Fibroblast of lung (primary cell): Measurements from ENCODE around the gene TMEM117. TPM values are rescaled to one million over a fixed set of nuclear protein-coding genes. Genes with fewer than 3 reads are reported as not detected.
A peak's percentile ranks its signal among the peaks of the same experiment; 100 is the strongest.

Experiments used
- DNase-seq, 2 donors: peaks; one replicate each; pipeline versions ENCODE4 v3.0.0 to v3.0.0-alpha.2; 2010; ENCODE audit warnings: low read depth in 2 of 2
- H2AFZ ChIP-seq: 2 replicates; pipeline ENCODE4 v1.5.1; 2012; ENCODE audit warnings: low read length, control low read depth, inconsistent platforms
- H3K27ac ChIP-seq: 2 replicates; pipeline ENCODE4 v1.5.1; 2011; ENCODE audit warnings: low read length, control low read depth; ENCODE audit not compliant: insufficient read depth
- H3K27me3 ChIP-seq: 2 replicates; pipeline ENCODE4 v1.5.1; 2011; ENCODE audit warnings: mild to moderate bottlenecking, low read length; ENCODE audit not compliant: control insufficient read depth, insufficient read depth
- H3K36me3 ChIP-seq: 2 replicates; pipeline ENCODE4 v1.5.1; 2011; ENCODE audit warnings: low read length; ENCODE audit not compliant: control insufficient read depth, insufficient read depth
- H3K4me1 ChIP-seq: 2 replicates; pipeline ENCODE4 v1.5.1; 2011; ENCODE audit warnings: low read length; ENCODE audit not compliant: control insufficient read depth, insufficient read depth; ENCODE audit errors: extremely low read depth
- H3K4me2 ChIP-seq: 2 replicates; pipeline ENCODE4 v1.5.1; 2011; ENCODE audit warnings: low read length, control low read depth; ENCODE audit not compliant: insufficient read depth; ENCODE audit errors: extremely low read depth
- H3K4me3 ChIP-seq, 4 experiments: fragments of 200-600 bp in 1 of 4; sonication (generic) in 1 of 4; replicated peaks in 1 of 4; 2 replicates each; pipeline ENCODE4 v1.5.1; 2011 to 2016; ENCODE audit warnings: low read length in 4 of 4, low read depth in 3 of 4, mild to moderate bottlenecking in 3 of 4, control low read depth in 2 of 4, inconsistent platforms in 1 of 4, mixed read lengths in 1 of 4; ENCODE audit not compliant: insufficient read depth in 1 of 4; ENCODE audit errors: control extremely low read depth in 1 of 4
- H3K79me2 ChIP-seq: 2 replicates; pipeline ENCODE4 v1.5.1; 2012; ENCODE audit warnings: mild to moderate bottlenecking, low read length, inconsistent platforms; ENCODE audit not compliant: control insufficient read depth, insufficient read depth
- H3K9ac ChIP-seq: 2 replicates; pipeline ENCODE4 v1.5.1; 2011; ENCODE audit warnings: mild to moderate bottlenecking, low read length, control low read depth; ENCODE audit not compliant: insufficient read depth
- H3K9me3 ChIP-seq: 2 replicates; pipeline ENCODE4 v1.5.1; 2012; ENCODE audit warnings: low read depth, low read length; ENCODE audit not compliant: control insufficient read depth, insufficient read depth
- H4K20me1 ChIP-seq: 2 replicates; pipeline ENCODE4 v1.5.1; 2011; ENCODE audit warnings: low read length; ENCODE audit not compliant: control insufficient read depth, insufficient read depth; ENCODE audit errors: extremely low read depth
- CTCF ChIP-seq, 2 donors: IDR thresholded peaks in 1 of 2; conservative IDR thresholded peaks in 1 of 2; 1 replicate in 1 of 2; 2 replicates in 1 of 2; pipeline ENCODE4 v1.5.1; 2011 to 2012; ENCODE audit warnings: low read length in 2 of 2, control low read depth in 1 of 2, inconsistent platforms in 1 of 2, low read depth in 1 of 2, mild to moderate bottlenecking in 1 of 2
- EZH2 ChIP-seq: IDR thresholded peaks from 2 replicates; pipeline ENCODE4 v1.5.1; 2012; ENCODE audit warnings: low read length, control low read depth, mild to moderate bottlenecking; ENCODE audit errors: missing control alignments
- polyA plus RNA-seq, 2 donors: library from polyadenylated mRNA; depleted of rRNA in 1 of 2; stranded (reverse) in 1 of 2; unstranded in 1 of 2; fragments of >200 nt; gene quantifications; 2 replicates each; pipeline ENCODE4 v1.2.1, GENCODE V29; 2011 to 2012; ENCODE audit warnings: missing spikeins in 1 of 2
- total RNA-seq: library from RNA; depleted of rRNA; stranded (reverse); fragments of >200 nt; gene quantifications from 2 replicates; pipeline ENCODE4 v1.2.1, GENCODE V29; 2014

TMEM117 gene
- total and polyA plus RNA-seq, 2 donors (not counting 1 experiment from before 2014, with no cell fraction given), result 7.6 to 7.8 TPM

GRCh38 chr12:44224399-44225148 is 388.7 kb downstream of the TMEM117 start:
- no peaks in the 10 kb centered on the region for H4K20me1 ChIP-seq
- TF ChIP-seq EZH2, result no peak
- no peak for TF ChIP-seq CTCF (conservative IDR thresholded peaks at IDR 0.05 in 1 of 2, IDR thresholded peaks at IDR 0.05 in 1 of 2; ENCODE audit: low read depth in 1 of 2, low read length in 2 of 2)
- H3K4me2 ChIP-seq, result no peak overlapping the region
- H3K79me2 ChIP-seq, result no peaks in the 10 kb centered on the region
- no peaks in the 10 kb centered on the region for H3K9me3 ChIP-seq
- H2AFZ ChIP-seq, result no peak overlapping the region
- H3K36me3 ChIP-seq, result no peaks in the 10 kb centered on the region
- no peak overlapping the region for H3K4me3 ChIP-seq
- no peak for DNase-seq
- H3K9ac ChIP-seq, result no peak overlapping the region
- no peaks in the 10 kb centered on the region for H3K4me1 ChIP-seq
- no peaks in the 10 kb centered on the region for H3K27me3 ChIP-seq
- H3K27ac ChIP-seq, result no peak overlapping the region

- Histone ChIP-seq H3K4me1 (no peaks in the 10 kb centered on the region), H3K27ac (no peak overlapping the region), H4K20me1 (no peaks in the 10 kb centered on the region), H3K36me3 (no peaks in the 10 kb centered on the region), H3K4me3 (no peak overlapping the region), H3K9me3 (no peaks in the 10 kb centered on the region), H3K9ac (no peak overlapping the region), H3K27me3 (no peaks in the 10 kb centered on the region), H3K79me2 (no peaks in the 10 kb centered on the region), H3K4me2 (no peak overlapping the region), H2AFZ (no peak overlapping the region)
- DNase-seq, result peak in 1 of 2 donors; percentile 68
- TF ChIP-seq EZH2 (no peak), CTCF (conservative IDR thresholded peaks at IDR 0.05 in 1 of 2, IDR thresholded peaks at IDR 0.05 in 1 of 2; ENCODE audit: low read depth in 1 of 2, low read length in 2 of 2) (no peak)
Measured at GRCh38 chr12:44225149-44225510, 389.2 kb downstream of the TMEM117 start.

- TF ChIP-seq EZH2 (no peak), CTCF (conservative IDR thresholded peaks at IDR 0.05 in 1 of 2, IDR thresholded peaks at IDR 0.05 in 1 of 2; ENCODE audit: low read depth in 1 of 2, low read length in 2 of 2) (no peak)
- Histone ChIP-seq H3K27ac (no peak overlapping the region), H3K9ac (no peak overlapping the region), H2AFZ (no peak overlapping the region), H3K9me3 (no peaks in the 10 kb centered on the region), H3K79me2 (no peaks in the 10 kb centered on the region), H4K20me1 (no peaks in the 10 kb centered on the region), H3K4me1 (no peaks in the 10 kb centered on the region), H3K27me3 (no peaks in the 10 kb centered on the region), H3K36me3 (no peaks in the 10 kb centered on the region), H3K4me3 (no peak overlapping the region), H3K4me2 (no peak overlapping the region)
- peak in 1 of 2 donors; percentile 15 for DNase-seq
Measured at GRCh38 chr12:44227616-44228015, 391.7 kb downstream of the TMEM117 start.
